GM21526 (cell line): ENCODE data around the gene SH3TC2.

Experiments used
- ATAC-seq: cut with Tn5 transposase; IDR thresholded peaks from one replicate; pipeline ENCODE4 v1.9.1; 2021; ENCODE audit warnings: moderate library complexity; ENCODE audit not compliant: unreplicated experiment, low FRiP score

SH3TC2 gene

DNA sequence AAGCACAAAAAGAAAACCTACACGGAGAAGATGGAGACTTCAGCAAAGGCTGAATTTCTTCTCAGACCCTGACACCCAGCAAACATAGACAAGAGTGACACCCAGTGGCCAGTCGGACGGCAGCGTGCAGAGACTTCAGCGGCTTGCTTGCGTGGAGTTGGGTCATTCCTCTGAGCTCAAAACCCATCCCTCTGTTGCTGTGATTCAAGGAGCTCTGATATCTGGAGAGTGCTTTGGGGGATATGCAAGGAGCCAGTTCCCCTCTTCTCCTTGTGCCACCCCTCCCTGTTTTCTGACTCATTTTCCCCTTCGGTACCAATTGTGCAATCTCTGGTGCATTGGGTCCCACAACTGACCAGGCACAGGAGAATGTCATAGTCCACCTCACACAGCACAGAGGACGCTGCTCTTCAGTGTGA lies 27.5 kb downstream of the SH3TC2 start:
- ATAC-seq, result peak; percentile 96

DNA sequence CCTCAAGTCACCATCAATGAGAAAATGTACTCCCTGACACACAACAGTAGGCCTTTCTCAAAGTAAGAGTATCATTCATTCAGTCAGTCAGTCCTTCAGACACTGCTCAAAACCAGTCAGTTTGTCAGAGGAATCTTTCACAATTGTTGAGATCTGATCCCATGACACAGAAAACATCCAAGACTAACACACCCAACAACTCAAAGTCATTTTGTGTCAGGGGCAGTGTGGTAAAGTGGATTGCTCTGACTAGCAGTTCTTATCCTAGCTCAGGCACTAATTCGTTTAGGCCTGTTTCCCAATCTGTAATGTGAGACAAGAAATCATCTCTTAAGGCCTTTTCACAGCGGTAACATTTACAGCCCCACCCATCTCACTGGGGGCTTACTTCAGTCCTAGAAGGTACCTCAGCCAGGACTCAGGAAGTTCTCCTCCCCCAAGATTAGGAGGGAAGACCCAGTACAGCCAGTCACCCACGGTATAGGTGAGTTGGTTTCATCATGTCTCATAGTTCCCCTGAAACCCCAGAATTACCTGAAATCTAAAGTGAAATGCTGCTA lies 31.9 kb downstream of the SH3TC2 start:
- ATAC-seq, result no peak

DNA sequence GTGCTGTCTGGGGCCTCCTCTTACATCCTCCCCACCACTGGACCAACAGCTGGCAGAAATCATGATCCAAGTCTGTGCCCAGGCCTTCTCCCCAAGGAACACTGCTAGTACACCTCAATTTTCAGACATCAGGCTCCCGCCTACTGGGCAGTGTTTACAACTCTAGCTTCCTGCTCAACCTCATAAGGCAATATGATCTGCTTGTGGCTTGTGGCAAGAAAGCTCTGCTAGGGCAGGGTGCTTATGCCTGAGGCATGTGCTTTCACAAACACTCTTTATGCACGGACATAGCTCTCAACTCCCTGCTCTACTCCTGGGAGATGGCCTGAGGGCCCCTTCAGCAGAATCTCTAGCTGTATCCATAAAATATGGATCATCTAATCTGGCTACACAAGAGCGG lies 32.5 kb downstream of the SH3TC2 start:
- no peak for ATAC-seq

- ATAC-seq, result no peak
Observed at GRCh38 chr5:149028984-149029383, 33.9 kb downstream of the SH3TC2 start.

DNA sequence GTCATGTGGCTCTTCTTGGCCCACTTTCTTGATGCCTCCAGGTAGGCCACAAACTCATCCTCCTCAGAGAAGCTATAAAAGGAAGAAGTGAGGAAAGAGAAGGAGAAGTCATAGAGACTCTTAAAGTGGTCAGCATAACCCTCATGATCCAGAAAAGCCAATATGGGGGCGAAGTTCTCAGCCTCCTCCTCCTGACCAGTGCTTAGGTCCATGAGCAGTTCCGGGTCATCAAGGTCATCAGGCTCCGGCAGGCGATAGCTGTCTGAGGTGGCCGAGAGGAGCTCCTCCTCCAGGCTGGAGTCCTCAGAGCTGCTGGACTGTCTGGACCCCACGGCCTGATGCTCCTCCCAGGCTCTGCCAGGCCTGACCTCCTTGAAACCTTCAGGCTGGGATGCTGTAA lies 34.7 kb downstream of the SH3TC2 start:
- ATAC-seq, result no peak

DNA sequence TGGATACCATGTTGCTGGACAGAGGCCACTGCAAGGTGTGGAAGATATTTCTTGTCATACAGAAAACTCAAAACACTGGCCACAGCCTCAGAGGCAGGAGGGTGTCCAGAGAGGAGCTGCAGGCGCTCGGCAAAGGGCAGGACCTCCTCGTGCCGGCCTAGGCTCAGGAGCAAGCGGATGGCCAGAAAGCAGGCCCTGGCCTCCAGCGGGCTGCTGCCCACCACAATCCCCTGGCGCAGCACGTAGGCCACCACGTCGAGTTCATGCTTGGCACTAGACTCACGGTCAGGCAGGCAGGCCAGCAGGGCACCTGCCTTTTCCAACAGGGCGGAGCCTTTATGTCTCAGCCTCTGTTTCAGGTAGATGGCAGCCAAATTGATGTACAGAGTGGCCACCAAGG lies 35.2 kb downstream of the SH3TC2 start:
- ATAC-seq, result no peak

GRCh38 chr5:149024943-149025342 lies 37.9 kb downstream of the SH3TC2 start:
- no peak for ATAC-seq

- no peak for ATAC-seq
Observed at GRCh38 chr5:149024477-149024876, 38.4 kb downstream of the SH3TC2 start.

GRCh38 chr5:149022200-149022599 lies 40.7 kb downstream of the SH3TC2 start:
- no peak for ATAC-seq

- no peak for ATAC-seq
Observed at GRCh38 chr5:149019679-149020078, 43.2 kb downstream of the SH3TC2 start.

DNA sequence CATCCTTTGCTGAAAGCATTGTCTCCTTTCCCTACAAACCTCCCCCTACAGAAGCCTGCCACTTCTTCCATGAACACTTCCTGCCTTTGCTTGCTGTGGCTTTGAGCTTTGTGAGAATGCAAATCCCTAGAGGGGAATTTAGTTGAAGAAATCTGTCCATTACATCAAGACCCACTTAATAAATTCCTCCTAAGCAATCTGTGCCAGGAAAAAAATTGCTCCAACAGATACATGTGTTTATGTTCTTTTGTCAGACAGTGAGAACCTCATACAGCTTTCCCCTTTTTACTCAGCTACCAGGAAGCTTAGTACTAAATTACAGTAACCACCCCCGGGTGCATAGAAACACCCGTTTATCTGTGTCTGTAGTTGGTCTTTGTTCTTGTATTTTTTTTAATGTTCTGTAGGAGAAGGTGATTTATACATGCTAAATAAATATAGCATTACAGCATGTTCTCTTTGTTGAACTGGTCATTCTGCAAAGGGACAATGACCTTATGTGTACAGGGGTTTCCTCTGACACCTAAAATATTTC lies 43.9 kb downstream of the SH3TC2 start:
- no peak for ATAC-seq

GRCh38 chr5:149017636-149018035 lies 45.2 kb downstream of the SH3TC2 start:
- no peak for ATAC-seq

GRCh38 chr5:149015561-149015960 lies 47.3 kb downstream of the SH3TC2 start:
- ATAC-seq, result no peak

GRCh38 chr5:149015126-149015525 lies 47.7 kb downstream of the SH3TC2 start:
- no peak for ATAC-seq

GRCh38 chr5:149014571-149015031 lies 48.3 kb downstream of the SH3TC2 start:
- no peak for ATAC-seq

DNA sequence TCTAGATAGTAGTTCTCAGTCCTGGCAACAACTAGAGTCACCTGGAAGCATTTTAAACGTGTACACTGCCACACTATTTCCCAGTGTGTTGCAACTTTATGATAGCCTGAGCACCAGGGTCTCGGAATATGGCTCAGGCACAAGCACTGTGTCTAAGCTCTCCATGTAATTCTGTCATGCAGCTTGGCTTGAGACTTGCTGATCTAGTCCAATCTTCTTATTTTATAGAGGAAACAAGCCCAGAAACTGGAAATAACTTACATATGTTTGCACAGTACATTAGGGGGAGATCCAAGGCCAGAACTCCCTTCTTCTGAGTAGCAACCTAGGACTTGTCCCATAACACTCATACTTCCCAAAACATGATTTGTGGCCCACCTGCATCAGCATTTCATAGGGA lies 49.1 kb downstream of the SH3TC2 start:
- no peak for ATAC-seq

DNA sequence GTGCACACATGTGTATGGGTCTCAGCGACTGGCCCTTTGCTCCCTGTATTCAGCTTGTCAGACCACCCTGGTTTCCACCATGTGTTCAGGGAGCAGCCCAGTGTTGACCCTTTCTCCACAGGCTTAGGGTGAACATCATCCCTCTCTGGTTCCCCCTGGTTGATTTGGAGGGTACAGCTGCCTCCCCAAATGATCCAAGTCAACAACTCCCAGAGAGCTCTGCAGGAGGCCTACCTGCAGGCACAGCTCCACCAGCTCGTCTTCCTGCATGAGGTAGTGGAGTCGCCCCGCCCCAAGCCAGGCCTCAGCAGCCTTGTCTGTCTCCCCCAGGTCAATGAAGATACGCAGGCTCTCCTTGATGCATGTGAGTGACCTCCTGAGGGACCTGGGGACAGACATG lies 50.5 kb downstream of the SH3TC2 start:
- no peak for ATAC-seq

GRCh38 chr5:149011728-149012127 lies 51.1 kb downstream of the SH3TC2 start:
- no peak for ATAC-seq

DNA sequence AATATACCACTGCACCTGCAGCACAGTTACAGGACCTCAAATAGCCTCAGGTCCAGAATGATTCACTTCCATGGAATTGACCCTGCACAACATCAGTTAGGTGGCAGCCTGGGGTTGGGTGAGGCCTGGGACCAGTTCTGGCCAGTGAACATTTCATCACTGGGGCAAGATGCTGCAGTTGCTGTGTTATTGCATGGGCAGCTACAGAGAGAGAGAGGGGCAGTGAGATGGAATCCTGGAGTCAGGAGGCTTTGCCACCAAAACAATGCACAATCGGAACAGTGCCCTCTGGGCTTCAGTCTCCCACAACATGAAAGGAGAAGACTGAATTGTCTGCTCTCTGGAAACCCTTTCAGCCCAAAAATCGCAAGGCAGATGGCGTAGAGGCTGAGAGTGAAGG lies 51.8 kb downstream of the SH3TC2 start:
- no peak for ATAC-seq

DNA sequence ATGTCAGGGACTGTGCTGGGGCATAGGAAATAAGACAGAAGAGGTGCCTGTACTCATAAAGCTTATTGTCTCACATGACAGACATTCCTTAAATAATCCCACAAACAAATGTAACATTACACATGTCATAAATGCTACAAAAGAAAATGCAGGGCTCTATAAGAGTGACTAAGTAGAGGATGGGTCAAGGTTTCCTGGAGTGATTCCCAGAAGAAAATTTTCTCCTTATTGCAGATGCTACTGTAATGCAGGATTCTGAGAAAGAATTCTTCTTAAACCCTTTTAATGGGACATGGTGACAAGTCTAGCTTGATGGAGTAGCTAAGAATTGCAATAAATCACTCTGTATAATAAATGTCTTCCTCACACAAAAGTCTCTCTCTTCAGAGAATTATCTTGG lies 55.7 kb downstream of the SH3TC2 start:
- no peak for ATAC-seq

DNA sequence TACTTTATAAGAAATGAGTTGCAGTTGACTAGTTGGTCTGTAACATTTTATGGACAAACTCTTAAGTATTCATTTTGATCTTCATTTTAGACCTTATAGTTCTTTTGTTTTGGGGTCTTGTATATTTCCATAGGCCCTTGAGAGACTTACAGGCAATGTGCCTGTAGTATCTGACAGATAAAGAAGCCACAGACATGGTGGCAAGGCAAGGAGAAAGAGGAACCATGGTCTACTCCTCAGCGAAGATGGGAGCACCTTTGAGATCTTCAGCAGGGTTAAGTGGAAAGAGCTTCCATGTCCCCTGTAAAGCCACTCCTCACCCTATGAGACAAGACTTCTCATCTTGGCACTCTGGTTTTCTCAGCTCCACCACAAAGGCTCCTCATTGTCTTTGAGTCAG lies 56.4 kb downstream of the SH3TC2 start:
- no peak for ATAC-seq

DNA sequence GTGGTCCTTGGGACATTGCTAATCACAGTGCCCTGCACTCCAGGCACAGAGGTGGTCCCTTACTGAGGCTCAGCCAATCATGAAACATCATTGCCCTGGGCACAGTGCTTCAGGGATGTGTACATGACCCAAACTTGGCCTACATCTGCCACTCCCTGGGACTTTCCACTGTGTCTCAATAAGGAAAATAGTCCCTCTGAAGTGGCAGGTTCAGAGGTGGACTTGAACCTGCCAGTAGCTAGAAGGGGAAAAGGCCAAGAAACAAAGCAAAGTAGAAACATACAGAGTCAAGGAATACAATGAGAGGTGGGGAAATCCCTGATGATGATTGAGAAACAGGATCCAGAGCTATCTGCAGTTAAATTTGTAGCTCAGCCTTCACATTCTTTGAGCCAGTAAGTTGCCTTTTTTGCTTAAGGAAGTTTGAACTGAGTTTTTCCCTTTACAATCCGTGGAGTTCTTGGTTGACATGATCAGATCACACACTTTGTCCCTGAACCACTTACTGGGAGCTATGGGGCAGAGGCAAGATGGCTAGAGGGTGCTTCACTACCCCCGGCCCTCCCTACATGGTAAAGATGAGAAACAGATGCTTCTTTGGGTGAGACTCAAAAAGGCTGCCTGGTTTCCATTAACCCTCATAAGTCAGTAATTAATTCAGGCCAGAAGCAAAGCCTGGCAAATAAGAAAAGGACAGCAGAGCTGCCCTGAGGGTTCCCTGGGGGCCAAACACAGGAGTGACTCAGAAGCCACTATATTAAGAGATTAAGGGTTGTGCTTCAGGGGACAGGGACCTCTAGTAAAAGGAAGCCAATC lies 57.6 kb downstream of the SH3TC2 start:
- ATAC-seq, result no peak
